Lower lobe of right lung (tissue), 2 donors: Measurements from ENCODE around the gene PTPRD. TPM values are rescaled to one million over a fixed set of nuclear protein-coding genes. Genes with fewer than 3 reads are reported as not detected.

ENCODE experiments used
- ATAC-seq, 2 donors: fragments of 200-7000 bp; cut with Tn5 transposase; one replicate each; pipeline ENCODE4 v1.9.1; 2020 to 2022; ENCODE audit warnings: mild to moderate bottlenecking in 2 of 2, moderate library complexity in 2 of 2
- DNase-seq: peaks from one replicate; pipeline ENCODE4 v3.0.0-alpha.2; 2020
- H3K27ac ChIP-seq: fragments of 200-600 bp; one replicate; pipeline ENCODE4 v1.8.0; 2022
- H3K27me3 ChIP-seq: fragments of 200-600 bp; one replicate; pipeline ENCODE4 v1.8.0; 2022; ENCODE audit warnings: low read depth
- H3K36me3 ChIP-seq: fragments of 200-600 bp; one replicate; pipeline ENCODE4 v1.8.0; 2022; ENCODE audit warnings: mild to moderate bottlenecking
- H3K4me1 ChIP-seq: fragments of 200-600 bp; one replicate; pipeline ENCODE4 v1.8.0; 2022
- H3K4me3 ChIP-seq: fragments of 200-600 bp; one replicate; pipeline ENCODE4 v1.8.0; 2022; ENCODE audit warnings: mild to moderate bottlenecking
- H3K9me3 ChIP-seq: fragments of 200-600 bp; one replicate; pipeline ENCODE4 v1.8.0; 2022
- CTCF ChIP-seq: fragments of 200-600 bp; IDR thresholded peaks from one replicate; pipeline ENCODE4 v1.8.0; 2022; ENCODE audit warnings: antibody characterized with exemption, mild to moderate bottlenecking
- intact Hi-C: fragments of 100-400 bp; cut with DNase I; formaldehyde crosslinking; loops from one replicate; pipeline ENCODE4 v1.11.0; 2022
- total RNA-seq: library from RNA; stranded (reverse); fragmentation: NEBNext Ultra II Directional; extraction: Animal tissue kit (Norgen Biotek cat#: 25700); gene quantifications from one replicate; pipeline ENCODE4 v1.2.1, GENCODE V29; 2021
- donor health status: DM: no; HTN: yes; CAD: no; lungs with severe emphysema.

The PTPRD gene
- total RNA-seq, 1 donor from 2014 or later: 17.2 TPM

DNA sequence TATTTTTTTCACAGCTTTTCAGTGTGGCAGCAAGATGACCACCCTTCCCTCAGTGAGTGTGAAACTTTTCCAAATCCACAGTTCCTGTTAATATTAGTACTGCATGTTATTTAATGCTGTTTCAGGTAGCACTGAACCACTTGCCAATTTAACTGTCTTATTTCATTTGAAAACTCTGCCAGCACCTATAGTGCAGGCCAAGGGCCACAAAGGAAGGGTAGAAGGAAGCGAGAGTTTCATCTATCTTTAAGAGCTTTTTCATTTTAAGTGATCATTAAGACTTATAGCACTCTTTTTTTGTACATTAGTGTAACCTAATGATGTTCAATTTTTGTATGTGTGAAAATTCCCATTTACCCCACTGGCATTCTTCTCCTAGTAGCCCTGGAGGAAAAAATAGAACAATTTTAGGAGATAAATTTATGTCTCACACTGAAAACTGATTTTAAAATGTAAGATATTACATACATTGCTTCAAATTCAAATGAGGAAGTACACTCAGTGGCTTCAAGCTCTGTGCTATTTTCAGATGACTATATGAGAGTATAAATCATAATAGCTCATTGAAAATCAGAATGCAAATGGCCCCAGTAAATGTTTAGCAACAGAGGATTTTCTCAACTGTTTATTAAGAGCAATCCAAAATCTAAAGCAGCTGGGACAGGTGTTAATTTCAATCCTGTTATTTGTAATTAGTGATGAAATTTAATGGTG lies 820.5 kb downstream of the PTPRD start:
- ATAC-seq: no peak
- DNase-seq: no peak
- no peaks in the 10 kb centered on the region for H3K27me3 ChIP-seq
- H3K4me1 ChIP-seq: no peaks in the 10 kb centered on the region
- H3K9me3 ChIP-seq: no peaks in the 10 kb centered on the region
- H3K36me3 ChIP-seq: no peaks in the 10 kb centered on the region
- intact Hi-C loops: no loop called here
- no peak overlapping the region for H3K4me3 ChIP-seq
- no peak for TF ChIP-seq CTCF
- H3K27ac ChIP-seq: no peak overlapping the region

DNA sequence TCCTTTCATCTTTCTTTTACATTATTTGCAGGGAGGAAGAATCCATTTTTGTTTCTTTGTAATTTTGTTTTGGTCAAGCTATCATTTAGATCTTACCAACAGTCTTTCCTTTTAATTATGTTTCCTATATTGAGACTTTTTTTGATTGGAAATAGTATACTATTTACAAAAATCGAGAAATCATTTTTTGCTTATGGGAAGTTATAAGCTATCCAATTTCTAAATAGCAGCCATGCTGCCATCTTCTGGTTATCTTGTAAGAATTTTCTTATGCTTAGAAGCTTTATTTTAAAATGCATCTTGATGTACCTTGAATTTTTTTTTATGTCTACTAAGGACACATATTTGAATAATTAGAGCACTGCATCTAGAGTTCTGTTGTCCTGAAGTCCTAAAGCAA lies 821.2 kb downstream of the PTPRD start:
- ATAC-seq (no peak), DNase-seq (no peak)
- no peaks in the 10 kb centered on the region for H3K9me3 ChIP-seq
- H3K4me1 ChIP-seq: no peaks in the 10 kb centered on the region
- H3K36me3 ChIP-seq: no peaks in the 10 kb centered on the region
- H3K4me3 ChIP-seq: no peak overlapping the region
- intact Hi-C loops: no loop called here
- H3K27me3 ChIP-seq: no peaks in the 10 kb centered on the region
- H3K27ac ChIP-seq: no peak overlapping the region
- no peak for TF ChIP-seq CTCF

- DNase-seq: no peak
- TF ChIP-seq CTCF: peak; percentile 59
- intact Hi-C loops: no loop called here
- no peaks in the 10 kb centered on the region for H3K4me1 ChIP-seq
- no peaks in the 10 kb centered on the region for H3K9me3 ChIP-seq
- peak in 1 of 2 donors; percentile 64 for ATAC-seq
- H3K27me3 ChIP-seq: no peaks in the 10 kb centered on the region
- no peaks in the 10 kb centered on the region for H3K36me3 ChIP-seq
- H3K27ac ChIP-seq: no peak overlapping the region
- H3K4me3 ChIP-seq: no peak overlapping the region
These were observed 822.5 kb downstream of the PTPRD start for GRCh38 chr9:9790216-9790872.

DNA sequence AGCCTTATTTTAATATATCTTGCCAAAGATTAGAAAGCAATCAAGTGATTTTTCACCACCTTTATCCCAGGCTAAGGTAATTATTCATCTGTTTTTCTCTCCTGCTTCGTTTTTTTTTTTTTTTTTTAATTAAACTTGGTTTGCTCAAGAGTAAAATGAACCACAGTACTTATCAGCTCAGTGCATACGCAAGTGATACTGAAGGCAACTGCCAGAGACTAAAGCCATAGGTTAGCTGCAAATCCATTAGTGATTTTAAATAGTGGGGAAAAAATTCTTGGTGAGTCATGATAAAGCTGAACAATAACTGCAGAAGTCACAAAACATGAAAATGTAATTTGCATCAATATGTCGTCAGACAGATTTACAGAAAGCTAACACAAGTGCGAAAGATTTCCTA lies 829.1 kb downstream of the PTPRD start:
- Histone ChIP-seq H3K27ac (no peak overlapping the region), H3K4me3 (no peak overlapping the region), H3K27me3 (no peaks in the 10 kb centered on the region), H3K9me3 (no peaks in the 10 kb centered on the region), H3K4me1 (no peaks in the 10 kb centered on the region), H3K36me3 (no peaks in the 10 kb centered on the region)
- intact Hi-C loops: no loop called here
- DNase-seq (no peak), ATAC-seq (no peak)
- TF ChIP-seq CTCF: no peak

- Histone ChIP-seq H3K9me3 (no peaks in the 10 kb centered on the region), H3K27ac (no peak overlapping the region), H3K36me3 (no peaks in the 10 kb centered on the region), H3K27me3 (no peaks in the 10 kb centered on the region), H3K4me1 (no peaks in the 10 kb centered on the region), H3K4me3 (no peak overlapping the region)
- intact Hi-C loops: no loop called here
- ATAC-seq: no peak
- no peak for DNase-seq
- TF ChIP-seq CTCF: no peak
These were observed 829.6 kb downstream of the PTPRD start for GRCh38 chr9:9783211-9783610.
